Progenitor cell of endocrine pancreas (in vitro differentiated cells): Measurements from ENCODE around the gene MARCHF6. TPM values are rescaled to one million over a fixed set of nuclear protein-coding genes. Genes with fewer than 3 reads are reported as not detected.
"Not testable (repeated sequence)": the region's sequence is repeated elsewhere in the genome, so short reads cannot be mapped to it uniquely, and the experiment has no call there.

Source experiments
- DNase-seq: peaks from one replicate; pipeline ENCODE4 v3.0.0; 2021; ENCODE audit warnings: low spot score; ENCODE audit not compliant: unreplicated experiment
- H3K27ac Mint-ChIP-seq: 2 replicates; pipeline ENCODE4 v1.8.0; 2021; ENCODE audit warnings: mild to moderate bottlenecking, moderate library complexity, mixed read lengths
- H3K27me3 Mint-ChIP-seq: 2 replicates; pipeline ENCODE4 v1.8.0; 2021; ENCODE audit warnings: mixed read lengths
- H3K36me3 Mint-ChIP-seq: 2 replicates; pipeline ENCODE4 v1.8.0; 2022; ENCODE audit warnings: mixed read lengths; ENCODE audit not compliant: insufficient read depth
- H3K4me1 Mint-ChIP-seq: 2 replicates; pipeline ENCODE4 v1.8.0; 2021; ENCODE audit warnings: low read depth, mixed read lengths
- H3K4me3 Mint-ChIP-seq: 2 replicates; pipeline ENCODE4 v1.8.0; 2021; ENCODE audit warnings: low read depth, mild to moderate bottlenecking, moderate library complexity, mixed read lengths
- H3K9me3 Mint-ChIP-seq: 2 replicates; pipeline ENCODE4 v1.8.0; 2021; ENCODE audit warnings: low read depth, mixed read lengths
- CTCF ChIP-seq: fragments of 200-600 bp; sonication (generic); IDR thresholded peaks from one replicate; pipeline ENCODE4 v1.5.0; 2021; ENCODE audit warnings: antibody characterized with exemption, mild to moderate bottlenecking; ENCODE audit not compliant: unreplicated experiment
- total RNA-seq: library from RNA; stranded (reverse); gene quantifications from 2 replicates; pipeline ENCODE4 v1.2.1, GENCODE V29; 2021

The MARCHF6 gene
- total RNA-seq, 1 donor from 2014 or later, result 239 TPM

DNA sequence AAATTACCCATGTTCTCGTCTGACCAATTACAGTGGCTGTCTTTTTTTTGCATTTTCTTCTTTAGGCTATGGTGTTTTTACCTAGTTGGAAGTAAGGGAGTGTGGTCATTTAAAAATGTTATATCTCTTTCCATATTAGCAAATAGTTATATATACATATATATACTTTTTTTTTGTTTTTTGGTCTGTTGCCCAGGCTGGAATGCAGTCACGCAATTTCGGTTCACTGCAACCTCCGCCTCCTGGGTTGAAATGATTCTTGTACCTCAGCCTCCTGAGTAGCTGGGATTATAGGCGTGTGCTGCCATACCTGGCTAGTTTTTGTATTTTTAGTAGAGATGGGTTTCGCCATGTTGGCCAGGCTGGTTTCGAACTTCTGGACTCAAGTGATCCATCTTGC lies 12.3 kb downstream of the MARCHF6 start:
- peaks cover 4% of the 10 kb centered on the region for H3K4me1 Mint-ChIP-seq
- TF ChIP-seq CTCF, result no peak
- no peak for DNase-seq
- H3K27me3 Mint-ChIP-seq, result no peaks in the 10 kb centered on the region
- H3K27ac Mint-ChIP-seq, result no peak overlapping the region
- H3K9me3 Mint-ChIP-seq, result no peaks in the 10 kb centered on the region
- H3K4me3 Mint-ChIP-seq, result no peak overlapping the region
- peaks cover 10% of the 10 kb centered on the region for H3K36me3 Mint-ChIP-seq

DNA sequence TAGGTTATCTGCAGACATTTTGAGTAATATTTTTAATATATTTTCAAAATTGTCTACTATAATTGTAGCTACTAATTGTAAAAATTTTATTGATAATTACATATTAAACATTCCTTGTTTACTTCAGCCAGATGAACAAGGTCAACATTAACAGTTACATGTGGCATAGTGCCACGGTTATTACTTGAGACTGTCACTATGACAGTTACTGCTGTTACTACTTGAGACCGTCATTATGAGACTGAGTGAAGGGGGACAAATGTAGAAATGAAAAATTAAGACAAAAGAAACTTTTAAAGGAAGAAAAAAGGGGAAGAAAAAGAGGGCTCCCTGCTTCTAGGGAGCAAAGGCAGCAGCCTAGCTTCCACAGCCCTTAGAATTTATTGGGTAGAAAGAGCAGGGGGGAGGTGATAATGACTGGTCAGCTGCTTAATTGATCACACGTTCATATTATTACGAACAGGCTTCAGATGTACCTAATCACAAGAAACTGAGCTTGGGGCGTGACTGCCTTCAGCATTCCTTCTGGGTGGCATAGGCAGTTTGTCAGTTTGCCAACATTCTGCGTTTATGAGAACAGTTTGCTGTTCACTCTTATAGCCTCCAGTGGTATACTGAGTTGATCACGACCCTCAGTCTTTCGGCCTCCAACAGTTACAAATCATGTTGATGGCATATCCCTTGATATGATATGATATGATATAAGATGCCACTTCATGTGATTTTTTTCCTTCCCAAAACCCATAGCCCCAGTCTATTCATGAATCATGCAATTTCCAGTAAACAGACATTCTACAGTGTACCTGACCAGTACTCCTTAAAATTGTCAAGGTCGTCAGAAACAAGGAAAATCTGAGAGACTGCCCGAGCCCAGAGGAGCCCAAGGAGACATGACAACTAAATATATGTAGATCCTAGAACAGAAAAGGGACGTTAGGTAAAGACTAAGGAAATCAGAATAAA lies 13.1 kb downstream of the MARCHF6 start:
- DNase-seq, result no peak
- H3K27ac Mint-ChIP-seq, result peak overlapping the region; percentile 57
- peaks cover 8% of the 10 kb centered on the region for H3K36me3 Mint-ChIP-seq
- H3K4me3 Mint-ChIP-seq, result no peak overlapping the region
- H3K4me1 Mint-ChIP-seq, result peaks cover 6% of the 10 kb centered on the region
- H3K9me3 Mint-ChIP-seq, result no peaks in the 10 kb centered on the region
- TF ChIP-seq CTCF, result no peak
- H3K27me3 Mint-ChIP-seq, result no peaks in the 10 kb centered on the region

DNA sequence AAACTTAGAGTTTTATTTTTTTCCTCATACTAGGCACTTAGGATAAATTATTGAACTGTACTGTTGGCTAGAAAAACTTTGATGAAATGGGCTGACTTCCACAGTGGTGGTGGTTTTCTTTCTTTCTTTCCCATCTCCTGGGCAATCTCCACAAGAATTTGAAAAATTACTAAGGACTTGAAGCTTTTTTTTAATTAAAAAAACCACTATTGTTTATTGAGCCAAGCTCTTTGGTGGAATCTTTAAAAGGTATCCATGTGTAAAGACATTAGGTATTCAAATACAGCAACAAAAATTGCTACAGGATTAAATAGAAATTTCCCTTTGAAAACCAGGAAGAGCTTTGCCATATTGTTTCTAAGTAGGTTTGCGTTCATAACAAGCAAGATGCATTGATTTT lies 14.1 kb downstream of the MARCHF6 start:
- TF ChIP-seq CTCF, result no peak
- peaks cover 5% of the 10 kb centered on the region for H3K36me3 Mint-ChIP-seq
- no peaks in the 10 kb centered on the region for H3K9me3 Mint-ChIP-seq
- H3K27ac Mint-ChIP-seq, result no peak overlapping the region
- H3K4me3 Mint-ChIP-seq, result no peak overlapping the region
- H3K4me1 Mint-ChIP-seq, result peaks cover 6% of the 10 kb centered on the region
- H3K27me3 Mint-ChIP-seq, result no peaks in the 10 kb centered on the region
- no peak for DNase-seq

DNA sequence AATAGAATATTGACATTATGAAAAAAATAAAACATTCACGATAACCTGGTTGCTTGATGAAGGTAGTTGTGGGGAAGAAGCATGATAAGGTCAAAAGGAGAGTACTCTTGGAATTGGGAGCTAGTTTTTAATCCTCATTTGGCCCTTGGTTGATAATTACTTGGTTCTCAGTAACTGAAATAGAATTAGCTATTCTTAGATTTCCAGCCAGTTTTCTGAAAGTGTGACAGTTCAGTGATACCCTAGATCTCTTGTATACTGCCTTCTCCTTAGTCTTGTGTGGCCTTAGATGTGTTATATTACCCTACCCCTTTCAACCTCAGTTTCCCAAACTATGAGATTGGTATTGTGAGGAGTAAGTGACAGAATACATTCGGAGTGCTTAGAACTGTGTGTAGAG lies 17.4 kb downstream of the MARCHF6 start:
- peaks cover 7% of the 10 kb centered on the region for H3K9me3 Mint-ChIP-seq
- peaks cover 19% of the 10 kb centered on the region for H3K36me3 Mint-ChIP-seq
- no peak for TF ChIP-seq CTCF
- H3K27ac Mint-ChIP-seq, result peak overlapping the region; percentile 17
- H3K4me3 Mint-ChIP-seq, result no peak overlapping the region
- H3K27me3 Mint-ChIP-seq, result no peaks in the 10 kb centered on the region
- DNase-seq, result no peak
- H3K4me1 Mint-ChIP-seq, result peaks cover 6% of the 10 kb centered on the region

GRCh38 chr5:10371369-10371768 lies 17.9 kb downstream of the MARCHF6 start:
- not testable (repeated sequence) for H3K4me3 Mint-ChIP-seq, H3K4me1 Mint-ChIP-seq, DNase-seq, H3K27me3 Mint-ChIP-seq
- Mint-ChIP-seq H3K9me3 (peaks cover 10% of the 10 kb centered on the region), H3K36me3 (peaks cover 23% of the 10 kb centered on the region), H3K27ac (peak overlapping the region; percentile 17)
